GM12878 (cell line): ENCODE results near the gene UTP3. TPM values are rescaled to one million over a fixed set of nuclear protein-coding genes. Genes with fewer than 3 reads are reported as not detected.

Source experiments
- ATF7 ChIP-seq: fragments of 450-650 bp; IDR thresholded peaks from 2 replicates; pipeline ENCODE4 v1.6.1; 2016; ENCODE audit warnings: low read depth, mild to moderate bottlenecking
- EED ChIP-seq: sonication (generic); IDR thresholded peaks from 2 replicates; pipeline ENCODE4 v1.6.1; 2016; ENCODE audit warnings: antibody characterized with exemption, low read depth
- FOXM1 ChIP-seq: IDR thresholded peaks from 2 replicates; pipeline ENCODE4 v1.6.1; 2012; ENCODE audit warnings: low read depth, mild to moderate bottlenecking, inconsistent platforms, low read length, moderate library complexity
- GABPA ChIP-seq: IDR thresholded peaks from 2 replicates; pipeline ENCODE4 v1.6.1; 2014; ENCODE audit warnings: antibody characterized with exemption, low read depth, mild to moderate bottlenecking, inconsistent platforms
- HDAC6 ChIP-seq: fragments of 200-600 bp; sonication (generic); IDR thresholded peaks from one replicate; pipeline ENCODE4 v1.8.0; 2017; ENCODE audit warnings: antibody characterized with exemption; ENCODE audit not compliant: unreplicated experiment
- IRF4 ChIP-seq: IDR thresholded peaks from 2 replicates; pipeline ENCODE4 v1.6.1; 2011; ENCODE audit warnings: low read depth, low read length
- KLF5 ChIP-seq: fragments of 450-650 bp; IDR thresholded peaks from 2 replicates; pipeline ENCODE4 v1.6.1; 2014; ENCODE audit warnings: mild to moderate bottlenecking; ENCODE audit not compliant: partially characterized antibody
- MYB ChIP-seq: fragments of 150-350 bp; IDR thresholded peaks from 2 replicates; pipeline ENCODE4 v1.6.1; 2014; ENCODE audit warnings: mild to moderate bottlenecking, low read depth, low read length, borderline replicate concordance
- NBN ChIP-seq: fragments of 450-650 bp; IDR thresholded peaks from 2 replicates; pipeline ENCODE4 v1.6.1; 2016
- NFIC ChIP-seq: IDR thresholded peaks from 2 replicates; pipeline ENCODE4 v1.6.1; 2012; ENCODE audit warnings: low read depth, mild to moderate bottlenecking, inconsistent platforms, low read length, moderate library complexity
- NFXL1 ChIP-seq: fragments of 450-650 bp; IDR thresholded peaks from 2 replicates; pipeline ENCODE4 v1.6.1; 2017; ENCODE audit warnings: antibody characterized with exemption, mild to moderate bottlenecking, borderline replicate concordance
- PAX8 ChIP-seq: fragments of 450-650 bp; IDR thresholded peaks from 2 replicates; pipeline ENCODE4 v1.6.1; 2017; ENCODE audit warnings: mild to moderate bottlenecking, moderate library complexity
- POLR2A ChIP-seq: IDR thresholded peaks from 2 replicates; pipeline ENCODE4 v1.6.1; 2011; ENCODE audit warnings: low read depth, mild to moderate bottlenecking, low read length
- RB1 ChIP-seq: fragments of 450-650 bp; formaldehyde crosslinking; IDR thresholded peaks from 2 replicates; pipeline ENCODE4 v1.6.1; 2017; ENCODE audit warnings: mild to moderate bottlenecking, borderline replicate concordance
- SMAD1 ChIP-seq: fragments of 450-650 bp; IDR thresholded peaks from 2 replicates; pipeline ENCODE4 v1.6.1; 2018; ENCODE audit warnings: mild to moderate bottlenecking, low read depth; ENCODE audit not compliant: partially characterized antibody
- YY1 ChIP-seq: IDR thresholded peaks from 2 replicates; pipeline ENCODE4 v1.6.1; 2011; ENCODE audit warnings: low read depth, mild to moderate bottlenecking, low read length
- ZZZ3 ChIP-seq: IDR thresholded peaks from 2 replicates; pipeline ENCODE4 v1.6.1; 2011; ENCODE audit warnings: low read depth; ENCODE audit not compliant: control insufficient read depth, insufficient read length
- polyA plus RNA-seq, 11 experiments: library from polyadenylated mRNA; depleted of rRNA in 4 of 11; unstranded in 6 of 11; stranded (reverse) in 5 of 11; fragments of >200 nt; fragmentation: Nextera tagmentation in 4 of 11; fragmentation: Illumina TruSeq in 1 of 11; extraction: Ambion mirVana in 4 of 11; extraction: Trizol in 1 of 11; gene quantifications; 1 replicate in 1 of 11; 2 replicates in 10 of 11; pipeline versions ENCODE4 v1.2.1 to v1.2.3, GENCODE V29; 2011 to 2016; ENCODE audit warnings: inconsistent platforms in 2 of 11, missing spikeins in 2 of 11, low read depth in 1 of 11
- total RNA-seq, 4 experiments: library from RNA; depleted of rRNA in 3 of 4; stranded (reverse); fragments of >200 nt in 3 of 4; fragmentation: Illumina TruSeq in 1 of 4; extraction: Trizol in 1 of 4; gene quantifications; 2 replicates each; pipeline versions ENCODE4 v1.2.1 to v1.2.3, GENCODE V29; 2013 to 2021
- TF ChIP-seq, protein P1 (sequence below): IDR thresholded peaks from 2 replicates; pipeline ENCODE4 v1.6.1; 2012; ENCODE audit warnings: low read depth, low read length, improper control_type of control experiment
- TF ChIP-seq, protein P2 (sequence below): fragments of 450-650 bp; IDR thresholded peaks from 2 replicates; pipeline ENCODE4 v1.6.1; 2014; ENCODE audit warnings: mild to moderate bottlenecking
- TF ChIP-seq, protein P3 (sequence below): fragments of 450-650 bp; IDR thresholded peaks from 2 replicates; pipeline ENCODE4 v1.6.1; 2017; ENCODE audit warnings: mild to moderate bottlenecking, low read depth, inconsistent platforms; ENCODE audit not compliant: poor library complexity, severe bottlenecking
- TF ChIP-seq, protein P4 (sequence below): fragments of 450-650 bp; IDR thresholded peaks from 2 replicates; pipeline ENCODE4 v1.6.1; 2018; ENCODE audit warnings: mild to moderate bottlenecking, low read depth, moderate library complexity; ENCODE audit not compliant: partially characterized antibody
- TF ChIP-seq, protein P5 (sequence below): fragments of 450-650 bp; IDR thresholded peaks from 2 replicates; pipeline ENCODE4 v1.6.1; 2017; ENCODE audit warnings: low read depth, mild to moderate bottlenecking, moderate library complexity

UTP3 gene
- total and polyA plus RNA-seq, 10 of the 15 experiments (the other 5 are each of a cell fraction or from before 2014, with no cell fraction given): 15.8 to 60.7 (median 22.5) TPM

DNA sequence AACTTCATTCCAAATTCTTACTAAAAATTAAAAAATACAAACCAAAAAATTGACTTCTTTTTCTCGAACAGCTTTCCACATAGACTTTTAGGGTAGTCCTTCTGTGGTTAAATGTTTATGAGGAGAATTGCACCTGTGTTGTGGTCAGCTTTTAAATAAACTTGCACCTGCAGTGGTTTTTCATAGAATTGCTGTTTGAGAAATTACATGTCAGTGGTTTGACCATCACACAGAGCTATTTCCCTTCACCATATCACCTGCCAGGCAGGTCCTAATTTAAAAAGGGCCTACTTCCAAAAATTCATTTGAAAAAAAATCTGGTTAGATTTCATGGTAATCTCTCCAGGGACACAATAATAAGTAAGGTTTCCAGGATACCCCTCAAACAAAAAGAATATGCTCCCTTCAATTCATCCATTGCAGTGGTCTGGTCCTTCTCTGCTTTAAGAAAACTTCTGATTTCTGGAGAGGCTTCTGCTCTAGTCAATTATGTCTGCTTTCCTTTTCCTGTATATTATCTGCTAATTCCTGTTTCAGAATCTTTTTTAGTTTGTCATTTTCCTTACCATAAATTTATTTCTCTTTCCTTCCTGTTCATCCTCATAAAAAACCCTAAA is 9.8 kb upstream of the UTP3 start (continued):
- TF ChIP-seq PAX8 (no peak), SMAD1 (no peak), GABPA (peak; percentile 57; the same call in 1 of the 2 replicates), HDAC6 (no peak), POLR2A (no peak), IRF4 (no peak), NBN (no peak), MYB (no peak; the same call in 1 of the 2 replicates), YY1 (no peak), ZZZ3 (no peak), NFIC (peak; percentile 97), KLF5 (no peak), FOXM1 (peak; percentile 98), RB1 (no peak), NFXL1 (no peak), EED (peak; percentile 46), ATF7 (peak; percentile 60)
- TF ChIP-seq, protein P1, sequence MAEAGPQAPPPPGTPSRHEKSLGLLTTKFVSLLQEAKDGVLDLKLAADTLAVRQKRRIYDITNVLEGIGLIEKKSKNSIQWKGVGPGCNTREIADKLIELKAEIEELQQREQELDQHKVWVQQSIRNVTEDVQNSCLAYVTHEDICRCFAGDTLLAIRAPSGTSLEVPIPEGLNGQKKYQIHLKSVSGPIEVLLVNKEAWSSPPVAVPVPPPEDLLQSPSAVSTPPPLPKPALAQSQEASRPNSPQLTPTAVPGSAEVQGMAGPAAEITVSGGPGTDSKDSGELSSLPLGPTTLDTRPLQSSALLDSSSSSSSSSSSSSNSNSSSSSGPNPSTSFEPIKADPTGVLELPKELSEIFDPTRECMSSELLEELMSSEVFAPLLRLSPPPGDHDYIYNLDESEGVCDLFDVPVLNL: no peak
- TF ChIP-seq, protein P2, sequence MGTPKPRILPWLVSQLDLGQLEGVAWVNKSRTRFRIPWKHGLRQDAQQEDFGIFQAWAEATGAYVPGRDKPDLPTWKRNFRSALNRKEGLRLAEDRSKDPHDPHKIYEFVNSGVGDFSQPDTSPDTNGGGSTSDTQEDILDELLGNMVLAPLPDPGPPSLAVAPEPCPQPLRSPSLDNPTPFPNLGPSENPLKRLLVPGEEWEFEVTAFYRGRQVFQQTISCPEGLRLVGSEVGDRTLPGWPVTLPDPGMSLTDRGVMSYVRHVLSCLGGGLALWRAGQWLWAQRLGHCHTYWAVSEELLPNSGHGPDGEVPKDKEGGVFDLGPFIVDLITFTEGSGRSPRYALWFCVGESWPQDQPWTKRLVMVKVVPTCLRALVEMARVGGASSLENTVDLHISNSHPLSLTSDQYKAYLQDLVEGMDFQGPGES: no peak
- TF ChIP-seq, protein P3, sequence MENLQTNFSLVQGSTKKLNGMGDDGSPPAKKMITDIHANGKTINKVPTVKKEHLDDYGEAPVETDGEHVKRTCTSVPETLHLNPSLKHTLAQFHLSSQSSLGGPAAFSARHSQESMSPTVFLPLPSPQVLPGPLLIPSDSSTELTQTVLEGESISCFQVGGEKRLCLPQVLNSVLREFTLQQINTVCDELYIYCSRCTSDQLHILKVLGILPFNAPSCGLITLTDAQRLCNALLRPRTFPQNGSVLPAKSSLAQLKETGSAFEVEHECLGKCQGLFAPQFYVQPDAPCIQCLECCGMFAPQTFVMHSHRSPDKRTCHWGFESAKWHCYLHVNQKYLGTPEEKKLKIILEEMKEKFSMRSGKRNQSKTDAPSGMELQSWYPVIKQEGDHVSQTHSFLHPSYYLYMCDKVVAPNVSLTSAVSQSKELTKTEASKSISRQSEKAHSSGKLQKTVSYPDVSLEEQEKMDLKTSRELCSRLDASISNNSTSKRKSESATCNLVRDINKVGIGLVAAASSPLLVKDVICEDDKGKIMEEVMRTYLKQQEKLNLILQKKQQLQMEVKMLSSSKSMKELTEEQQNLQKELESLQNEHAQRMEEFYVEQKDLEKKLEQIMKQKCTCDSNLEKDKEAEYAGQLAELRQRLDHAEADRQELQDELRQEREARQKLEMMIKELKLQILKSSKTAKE: no peak
- TF ChIP-seq, protein P4, sequence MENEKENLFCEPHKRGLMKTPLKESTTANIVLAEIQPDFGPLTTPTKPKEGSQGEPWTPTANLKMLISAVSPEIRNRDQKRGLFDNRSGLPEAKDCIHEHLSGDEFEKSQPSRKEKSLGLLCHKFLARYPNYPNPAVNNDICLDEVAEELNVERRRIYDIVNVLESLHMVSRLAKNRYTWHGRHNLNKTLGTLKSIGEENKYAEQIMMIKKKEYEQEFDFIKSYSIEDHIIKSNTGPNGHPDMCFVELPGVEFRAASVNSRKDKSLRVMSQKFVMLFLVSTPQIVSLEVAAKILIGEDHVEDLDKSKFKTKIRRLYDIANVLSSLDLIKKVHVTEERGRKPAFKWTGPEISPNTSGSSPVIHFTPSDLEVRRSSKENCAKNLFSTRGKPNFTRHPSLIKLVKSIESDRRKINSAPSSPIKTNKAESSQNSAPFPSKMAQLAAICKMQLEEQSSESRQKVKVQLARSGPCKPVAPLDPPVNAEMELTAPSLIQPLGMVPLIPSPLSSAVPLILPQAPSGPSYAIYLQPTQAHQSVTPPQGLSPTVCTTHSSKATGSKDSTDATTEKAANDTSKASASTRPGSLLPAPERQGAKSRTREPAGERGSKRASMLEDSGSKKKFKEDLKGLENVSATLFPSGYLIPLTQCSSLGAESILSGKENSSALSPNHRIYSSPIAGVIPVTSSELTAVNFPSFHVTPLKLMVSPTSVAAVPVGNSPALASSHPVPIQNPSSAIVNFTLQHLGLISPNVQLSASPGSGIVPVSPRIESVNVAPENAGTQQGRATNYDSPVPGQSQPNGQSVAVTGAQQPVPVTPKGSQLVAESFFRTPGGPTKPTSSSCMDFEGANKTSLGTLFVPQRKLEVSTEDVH: no peak
- TF ChIP-seq, protein P5, sequence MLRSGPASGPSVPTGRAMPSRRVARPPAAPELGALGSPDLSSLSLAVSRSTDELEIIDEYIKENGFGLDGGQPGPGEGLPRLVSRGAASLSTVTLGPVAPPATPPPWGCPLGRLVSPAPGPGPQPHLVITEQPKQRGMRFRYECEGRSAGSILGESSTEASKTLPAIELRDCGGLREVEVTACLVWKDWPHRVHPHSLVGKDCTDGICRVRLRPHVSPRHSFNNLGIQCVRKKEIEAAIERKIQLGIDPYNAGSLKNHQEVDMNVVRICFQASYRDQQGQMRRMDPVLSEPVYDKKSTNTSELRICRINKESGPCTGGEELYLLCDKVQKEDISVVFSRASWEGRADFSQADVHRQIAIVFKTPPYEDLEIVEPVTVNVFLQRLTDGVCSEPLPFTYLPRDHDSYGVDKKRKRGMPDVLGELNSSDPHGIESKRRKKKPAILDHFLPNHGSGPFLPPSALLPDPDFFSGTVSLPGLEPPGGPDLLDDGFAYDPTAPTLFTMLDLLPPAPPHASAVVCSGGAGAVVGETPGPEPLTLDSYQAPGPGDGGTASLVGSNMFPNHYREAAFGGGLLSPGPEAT: peak; percentile 70; the same call in 1 of the 2 replicates
